HepG2 (cell line): Measurements from ENCODE around the gene TM4SF18. TPM values are rescaled to one million over a fixed set of nuclear protein-coding genes. Genes with fewer than 3 reads are reported as not detected.

ENCODE experiments used
- ATAC-seq: fragments of 200-7000 bp; cut with Tn5 transposase; 3 replicates; pipeline ENCODE4 v1.9.1; 2020; ENCODE audit warnings: mild to moderate bottlenecking, moderate library complexity
- Bru-seq: library from RNA; stranded (reverse); fragments of 400-500 nt; gene quantifications from one replicate; lab custom pipeline; 2021; lab: Mats Ljungman, UMichigan
- BruChase-seq, 2 experiments: library from RNA; stranded (reverse); fragments of 400-500 nt; gene quantifications; one replicate each; lab custom pipeline; 2021; lab: Mats Ljungman, UMichigan
- BruUV-seq: library from RNA; stranded (reverse); fragments of 400-500 nt; replicated peaks from 2 replicates; lab custom pipeline; 2021; lab: Mats Ljungman, UMichigan
- CTCF ChIA-PET: fragments of 300-600 bp; formaldehyde crosslinking; extraction: SDS; loops from one replicate; lab custom pipeline; 2021; ENCODE audit warnings: low total read pairs, inconsistent platforms, low intra/inter-chr PET ratio; lab: Yijun Ruan, JAX
- POLR2A ChIA-PET: fragments of 350-600 bp; sonication (Branson Sonifier 250); formaldehyde crosslinking; loops from one replicate; lab custom pipeline; 2020; ENCODE audit warnings: antibody characterized with exemption, inconsistent platforms; lab: Yijun Ruan, JAX
- DNase-seq: peaks from one replicate; pipeline ENCODE4 v3.0.0-alpha.2; 2015; ENCODE audit warnings: low spot score
- FAIRE-seq: peaks from 3 replicates; lab custom pipeline; 2011; peaks lifted over from hg19 to GRCh38; lab: Jason Lieb, UNC
- H2AFZ ChIP-seq: one replicate; pipeline ENCODE4 v1.6.1; 2011; ENCODE audit warnings: low read length, inconsistent platforms
- H3K27ac ChIP-seq: fragments of 300-600 bp; 3 replicates; pipeline ENCODE4 v1.8.0; 2011; ENCODE audit warnings: mixed run types, mild to moderate bottlenecking, mixed read lengths, low read length, inconsistent platforms; ENCODE audit not compliant: insufficient read depth; ENCODE audit errors: extremely low read length
- H3K27me3 ChIP-seq, 2 experiments: fragments of 200-600 bp in 1 of 2; 2 replicates in 1 of 2; 3 replicates in 1 of 2; pipeline versions ENCODE4 v1.6.0 to v1.8.0; 2011; ENCODE audit warnings: low read length in 2 of 2, mild to moderate bottlenecking in 2 of 2, moderate library complexity in 2 of 2, inconsistent platforms in 1 of 2; ENCODE audit not compliant: insufficient read depth in 2 of 2, control insufficient read depth in 1 of 2
- H3K36me3 ChIP-seq, 2 experiments: fragments of 200-600 bp in 1 of 2; replicated peaks in 1 of 2; 2 replicates in 1 of 2; 3 replicates in 1 of 2; pipeline versions ENCODE4 v1.5.1 to v1.8.0; 2011; ENCODE audit warnings: low read length in 2 of 2, inconsistent platforms in 1 of 2; ENCODE audit not compliant: insufficient read depth in 2 of 2, control insufficient read depth in 1 of 2
- H3K4me1 ChIP-seq: 2 replicates; pipeline ENCODE4 v1.5.1; 2012; ENCODE audit warnings: low read length, inconsistent platforms; ENCODE audit not compliant: insufficient read depth
- H3K4me2 ChIP-seq: 2 replicates; pipeline ENCODE4 v1.6.0; 2011; ENCODE audit warnings: low read depth, low read length, inconsistent platforms
- H3K4me3 ChIP-seq, 3 experiments: fragments of 200-600 bp in 1 of 3; sonication (generic), shearing (Covaris generic) in 1 of 3; replicated peaks in 1 of 3; 2 replicates each; pipeline ENCODE4 v1.5.1; 2011 to 2016; ENCODE audit warnings: low read length in 3 of 3, inconsistent platforms in 2 of 3, low read depth in 2 of 3, mild to moderate bottlenecking in 2 of 3, control low read depth in 1 of 3, mixed read lengths in 1 of 3; ENCODE audit not compliant: insufficient read depth in 1 of 3
- H3K79me2 ChIP-seq: one replicate; pipeline ENCODE4 v1.6.1; 2011; ENCODE audit warnings: low read length, inconsistent platforms; ENCODE audit not compliant: insufficient read depth
- H3K9ac ChIP-seq: 2 replicates; pipeline ENCODE4 v1.6.0; 2011; ENCODE audit warnings: mild to moderate bottlenecking, low read depth, low read length, inconsistent platforms; ENCODE audit not compliant: insufficient read depth
- H3K9me3 ChIP-seq: 2 replicates; pipeline ENCODE4 v1.5.1; 2012; ENCODE audit warnings: mild to moderate bottlenecking, low read length
- H4K20me1 ChIP-seq: 2 replicates; pipeline ENCODE4 v1.6.0; 2011; ENCODE audit warnings: inconsistent platforms, mild to moderate bottlenecking, low read length, moderate library complexity; ENCODE audit not compliant: insufficient read depth
- GLI4 ChIP-seq: sonication (generic); formaldehyde crosslinking; IDR thresholded peaks from 2 replicates; pipeline ENCODE4 v1.5.1; 2020; ENCODE audit warnings: missing genetic modification reagents, mild to moderate bottlenecking, moderate library complexity, borderline replicate concordance
- SOX13 ChIP-seq, 3 experiments: fragments of 450-650 bp in 1 of 3; sonication (generic) in 1 of 3; formaldehyde crosslinking in 1 of 3; IDR thresholded peaks in 2 of 3; conservative IDR thresholded peaks in 1 of 3; 2 replicates each; pipeline versions ENCODE4 v1.5.0 to v1.6.1; 2016 to 2020; ENCODE audit warnings: antibody characterized with exemption in 1 of 3, mild to moderate bottlenecking in 1 of 3, missing compliant biosample characterization in 1 of 3, missing genetic modification reagents in 1 of 3, moderate library complexity in 1 of 3
- ZNF24 ChIP-seq: fragments of 450-650 bp; IDR thresholded peaks from 2 replicates; pipeline ENCODE4 v1.6.1; 2017; ENCODE audit warnings: antibody characterized with exemption, mild to moderate bottlenecking
- ZNF33B ChIP-seq: sonication (generic); formaldehyde crosslinking; IDR thresholded peaks from 2 replicates; pipeline ENCODE4 v1.5.1; 2020; ENCODE audit warnings: mild to moderate bottlenecking, missing genetic modification reagents
- WGBS: methylation state at CpG from one replicate; pipeline ENCODE4 v1.1.6; 2017; ENCODE audit warnings: low lambda C conversion rate; 5-methylcytosine and 5-hydroxymethylcytosine counted together
- in situ Hi-C: cut with HindIII; loops from 2 replicates; pipeline ENCODE4 v1.10.0; 2017; ENCODE audit warnings: low pct_unique_long_range_greater_than_20kb; ENCODE audit not compliant: extremely low pct_ligation_motif_present
- intact Hi-C: fragments of 100-400 bp; cut with micrococcal nuclease; formaldehyde crosslinking; loops from one replicate; pipeline ENCODE4 v1.10.0; 2022; ENCODE audit not compliant: unreplicated experiment
- long read RNA-seq, 2 experiments: library from RNA in 1 of 2; library from polyadenylated mRNA in 1 of 2; stranded (forward) in 1 of 2; unstranded in 1 of 2; transcript quantifications; one replicate each; pipeline ENCODE4 v2.0.0, GENCODE V29; 2019 to 2022
- polyA minus RNA-seq, 3 experiments: library from RNA; depleted of rRNA, polyadenylated mRNA; stranded (reverse); fragments of >200 nt; gene quantifications; 2 replicates each; pipeline ENCODE4 v1.2.3, GENCODE V29; 2011; ENCODE audit warnings: low replicate concordance in 1 of 3
- polyA plus RNA-seq, 8 experiments: library from polyadenylated mRNA; depleted of rRNA in 3 of 8; stranded (reverse) in 7 of 8; unstranded in 1 of 8; fragments of >200 nt; fragmentation: Illumina TruSeq in 4 of 8; extraction: Trizol in 4 of 8; gene quantifications; 2 replicates each; pipeline versions ENCODE4 v1.2.1 to v1.2.3, GENCODE V29; 2011 to 2016; ENCODE audit warnings: low read depth in 4 of 8, missing spikeins in 1 of 8, mixed read lengths in 1 of 8; ENCODE audit not compliant: insufficient read depth in 1 of 8
- total RNA-seq, 5 experiments: library from RNA; depleted of rRNA; stranded (reverse); fragments of >200 nt; fragmentation: Illumina TruSeq; extraction: Trizol; gene quantifications; 2 replicates each; pipeline ENCODE4 v1.2.3, GENCODE V29; 2016; ENCODE audit warnings: low read depth in 1 of 5
- TF ChIP-seq, protein P1 (sequence below): IDR thresholded peaks from 2 replicates; pipeline ENCODE4 v1.6.1; 2018; ENCODE audit warnings: missing genetic modification reagents
- TF ChIP-seq, protein P2 (sequence below): IDR thresholded peaks from 2 replicates; pipeline ENCODE4 v1.6.1; 2016; ENCODE audit warnings: mild to moderate bottlenecking, missing biosample characterization, missing genetic modification reagents

TM4SF18 gene, protein sequence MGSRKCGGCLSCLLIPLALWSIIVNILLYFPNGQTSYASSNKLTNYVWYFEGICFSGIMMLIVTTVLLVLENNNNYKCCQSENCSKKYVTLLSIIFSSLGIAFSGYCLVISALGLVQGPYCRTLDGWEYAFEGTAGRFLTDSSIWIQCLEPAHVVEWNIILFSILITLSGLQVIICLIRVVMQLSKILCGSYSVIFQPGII
- not detected in 2 replicates for total RNA-seq (2016; rRNA removed; fragmentation: Illumina TruSeq; extraction: Trizol)
- total RNA-seq (2016; cell fraction: cytosol; rRNA removed; fragmentation: Illumina TruSeq; extraction: Trizol; ENCODE audit: low read depth), result not detected in 2 replicates
- not detected in 2 replicates for total RNA-seq (2016; cell fraction: insoluble cytoplasmic fraction; rRNA removed; fragmentation: Illumina TruSeq; extraction: Trizol)
- total RNA-seq (2016; cell fraction: membrane; rRNA removed; fragmentation: Illumina TruSeq; extraction: Trizol), result not detected in 2 replicates
- not detected in 2 replicates for total RNA-seq (2016; cell fraction: nucleus; rRNA removed; fragmentation: Illumina TruSeq; extraction: Trizol)
- 0.15 and 0.25 TPM in 2 replicates for polyA plus RNA-seq (2011; rRNA removed)
- polyA plus RNA-seq (2011; cell fraction: cytosol; rRNA removed), result 0.03 and 0.11 TPM in 2 replicates
- not detected in 2 replicates for polyA plus RNA-seq (2011; cell fraction: nucleus; rRNA removed)
- polyA plus RNA-seq (2012), result 0.08 TPM in 1 of 2 replicates, not detected in the other
- polyA plus RNA-seq (2016; cell fraction: cytosol; fragmentation: Illumina TruSeq; extraction: Trizol; ENCODE audit: low read depth), result not detected in 2 replicates
- not detected in 2 replicates for polyA plus RNA-seq (2016; cell fraction: insoluble cytoplasmic fraction; fragmentation: Illumina TruSeq; extraction: Trizol; ENCODE audit: low read depth)
- polyA plus RNA-seq (2016; cell fraction: membrane; fragmentation: Illumina TruSeq; extraction: Trizol; ENCODE audit: low read depth), result not detected in 2 replicates
- polyA plus RNA-seq (2016; cell fraction: nucleus; fragmentation: Illumina TruSeq; extraction: Trizol; ENCODE audit: insufficient read depth, low read depth), result not detected in 2 replicates
- not detected in 2 replicates for polyA minus RNA-seq (2011; rRNA and poly(A)+ RNA removed; ENCODE audit: low replicate concordance)
- not detected in 2 replicates for polyA minus RNA-seq (2011; cell fraction: cytosol; rRNA and poly(A)+ RNA removed)
- polyA minus RNA-seq (2011; cell fraction: nucleus; rRNA and poly(A)+ RNA removed), result not detected in 2 replicates
- percentile 10 among the genes with signal in this experiment for Bru-seq, nascent RNA
- percentile 13 among the genes with signal in this experiment for BruChase-seq, experiment 1, labeled RNA remaining after a 6-hour chase
- BruChase-seq, experiment 2, labeled RNA remaining after a 2-hour chase, result percentile 6 among the genes with signal in this experiment
- long read RNA-seq, experiment 1, result 0 reads
- long read RNA-seq, experiment 2, result 0 reads

DNA sequence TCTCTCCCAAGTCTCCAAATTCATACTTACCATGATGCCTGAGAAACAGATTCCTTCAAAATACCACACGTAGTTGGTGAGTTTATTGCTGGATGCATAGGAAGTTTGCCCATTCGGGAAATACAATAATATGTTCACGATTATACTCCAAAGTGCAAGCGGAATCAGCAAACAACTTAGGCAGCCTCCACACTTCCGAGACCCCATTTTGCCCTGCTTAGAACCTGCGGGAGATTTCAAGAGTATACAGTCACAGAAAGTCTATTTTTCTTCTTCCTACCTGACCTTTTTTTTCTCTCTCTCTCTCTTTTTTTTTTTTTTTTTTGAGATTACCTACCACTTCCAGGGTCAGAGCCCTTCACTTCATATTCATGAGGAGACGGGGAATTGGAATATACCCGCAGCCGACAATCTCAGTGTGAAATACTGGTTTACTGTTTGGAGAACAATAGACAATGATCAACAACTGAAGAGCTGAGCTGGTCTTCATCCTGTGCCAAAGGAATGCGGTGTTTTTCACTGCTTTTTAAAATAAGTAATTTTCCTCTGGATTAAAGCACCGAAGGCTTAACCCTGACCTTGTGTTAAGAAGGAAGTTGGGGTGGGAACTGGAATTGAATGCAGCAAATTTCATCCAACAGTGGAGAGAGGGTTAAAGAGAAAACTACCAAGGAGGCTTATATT lies at the start of gene TM4SF18:
Gene TM4SF18 (minus strand): TSS at position 461 of the 684 bp plus-strand sequence. CDS start 254 bp downstream, at position 207.
- no peaks in the 10 kb centered on the region for H3K27me3 ChIP-seq
- TF ChIP-seq GLI4 (CRISPR knock-in tag), result no peak
- no peak for TF ChIP-seq ZNF24
- TF ChIP-seq ZNF33B (CRISPR knock-in tag), result no peak
- no peak for TF ChIP-seq SOX13 (IDR thresholded peaks at IDR 0.05)
- peak in 1 of 2 experiments; percentile 23; a peak in 1 of 4 replicates for TF ChIP-seq SOX13 (CRISPR knock-in tag; conservative IDR thresholded peaks at IDR 0.05 in 1 of 2, IDR thresholded peaks at IDR 0.05 in 1 of 2)
- TF ChIP-seq, protein P1, sequence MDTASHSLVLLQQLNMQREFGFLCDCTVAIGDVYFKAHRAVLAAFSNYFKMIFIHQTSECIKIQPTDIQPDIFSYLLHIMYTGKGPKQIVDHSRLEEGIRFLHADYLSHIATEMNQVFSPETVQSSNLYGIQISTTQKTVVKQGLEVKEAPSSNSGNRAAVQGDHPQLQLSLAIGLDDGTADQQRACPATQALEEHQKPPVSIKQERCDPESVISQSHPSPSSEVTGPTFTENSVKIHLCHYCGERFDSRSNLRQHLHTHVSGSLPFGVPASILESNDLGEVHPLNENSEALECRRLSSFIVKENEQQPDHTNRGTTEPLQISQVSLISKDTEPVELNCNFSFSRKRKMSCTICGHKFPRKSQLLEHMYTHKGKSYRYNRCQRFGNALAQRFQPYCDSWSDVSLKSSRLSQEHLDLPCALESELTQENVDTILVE, result no peak
- TF ChIP-seq, protein P2, sequence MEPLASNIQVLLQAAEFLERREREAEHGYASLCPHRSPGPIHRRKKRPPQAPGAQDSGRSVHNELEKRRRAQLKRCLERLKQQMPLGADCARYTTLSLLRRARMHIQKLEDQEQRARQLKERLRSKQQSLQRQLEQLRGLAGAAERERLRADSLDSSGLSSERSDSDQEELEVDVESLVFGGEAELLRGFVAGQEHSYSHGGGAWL (CRISPR knock-in tag), result no peak
- in situ Hi-C loops (no loop called here), intact Hi-C loops (loop anchor here (5.0 kb wide), 1 partner anchor 376 kb away; no protein-coding TSS in a partner anchor)
- no peaks in the 10 kb centered on the region for H3K9me3 ChIP-seq
- POLR2A ChIA-PET, result no interaction called here
- no peak for ATAC-seq
- H3K9ac ChIP-seq, result no peak within 1 kb of the TSS
- no peak within 1 kb of the TSS for H3K27ac ChIP-seq
- CTCF ChIA-PET, result no interaction called here
- H4K20me1 ChIP-seq, result no peaks in the 10 kb centered on the region
- H3K79me2 ChIP-seq, result no peaks in the 10 kb centered on the region
- 83% methylated on average over 11 of the region's 11 CpGs for WGBS
- no peak within 1 kb of the TSS for H2AFZ ChIP-seq
- BruUV-seq, result no TSS peak
- H3K36me3 ChIP-seq, result no peaks in the 10 kb centered on the region
- H3K4me1 ChIP-seq, result peaks cover 22% of the 10 kb centered on the region
- no peak for FAIRE-seq
- no peak within 1 kb of the TSS for H3K4me2 ChIP-seq
- no peak for DNase-seq
- no peak within 1 kb of the TSS for H3K4me3 ChIP-seq
